NCI-H1694 treated with DMSO at 0.1 percent for 48 hours (cell line): ENCODE measurements around the gene ACBD4.

ENCODE experiments used
- DNase-seq: peaks from one replicate; lab custom pipeline; 2025; lab: John Stamatoyannopoulos, UW

Gene ACBD4

GRCh38 chr17:45155483-45155882 lies 20.0 kb downstream of the ACBD4 start:
- no peak for DNase-seq

- DNase-seq = no peak
Measured at GRCh38 chr17:45156242-45156641, 20.8 kb downstream of the ACBD4 start.

- DNase-seq = no peak
Measured at GRCh38 chr17:45160447-45161287, 25.2 kb downstream of the ACBD4 start.

DNA sequence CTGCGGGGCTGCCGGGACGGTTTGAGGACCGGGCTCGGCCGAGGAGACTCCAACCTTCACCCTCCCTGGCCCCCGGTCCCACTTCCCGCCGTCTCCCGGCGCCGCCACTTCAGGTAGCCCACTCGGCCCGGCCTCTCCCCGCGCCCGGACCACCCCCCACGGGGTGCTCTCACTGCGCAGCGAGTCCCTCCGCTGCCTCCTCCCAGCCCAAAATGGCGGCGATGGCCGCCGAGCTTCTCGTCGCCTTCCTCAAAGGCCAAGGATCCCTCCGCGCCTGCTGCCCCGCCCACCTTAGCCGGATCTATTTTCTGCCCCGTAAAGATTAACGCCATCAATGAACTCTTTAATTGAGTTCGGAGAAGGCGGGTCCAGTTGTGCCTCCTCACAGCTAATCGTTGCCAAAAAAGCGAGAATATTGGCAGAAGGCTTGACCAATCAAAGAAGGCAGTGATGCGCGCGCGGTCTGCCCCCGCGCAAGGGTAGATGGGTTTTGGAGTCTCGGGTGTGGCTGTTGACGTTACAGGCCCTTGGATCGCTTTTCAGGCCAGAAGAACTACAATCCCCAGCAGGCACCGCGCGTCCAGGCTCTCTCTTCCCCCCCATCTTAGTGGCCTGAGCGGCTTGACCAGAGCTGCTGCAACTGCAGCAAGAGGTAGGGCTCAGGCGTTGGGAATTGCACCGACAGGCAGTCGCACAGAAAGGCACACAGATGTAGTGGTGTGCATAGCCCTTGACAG lies 26.0 kb downstream of the ACBD4 start, which contains the start of gene HEXIM2:
Gene HEXIM2 (plus strand): TSS at position 588 of the 737 bp plus-strand sequence. CDS start 919 bp downstream, outside the sequence.
- peak; percentile 99 for DNase-seq

GRCh38 chr17:45162025-45162687 lies 26.7 kb downstream of the ACBD4 start:
- DNase-seq = no peak

- DNase-seq = no peak
Measured at GRCh38 chr17:45164734-45165269, 29.3 kb downstream of the ACBD4 start.

GRCh38 chr17:45168991-45169752 lies 33.7 kb downstream of the ACBD4 start:
- no peak for DNase-seq

DNA sequence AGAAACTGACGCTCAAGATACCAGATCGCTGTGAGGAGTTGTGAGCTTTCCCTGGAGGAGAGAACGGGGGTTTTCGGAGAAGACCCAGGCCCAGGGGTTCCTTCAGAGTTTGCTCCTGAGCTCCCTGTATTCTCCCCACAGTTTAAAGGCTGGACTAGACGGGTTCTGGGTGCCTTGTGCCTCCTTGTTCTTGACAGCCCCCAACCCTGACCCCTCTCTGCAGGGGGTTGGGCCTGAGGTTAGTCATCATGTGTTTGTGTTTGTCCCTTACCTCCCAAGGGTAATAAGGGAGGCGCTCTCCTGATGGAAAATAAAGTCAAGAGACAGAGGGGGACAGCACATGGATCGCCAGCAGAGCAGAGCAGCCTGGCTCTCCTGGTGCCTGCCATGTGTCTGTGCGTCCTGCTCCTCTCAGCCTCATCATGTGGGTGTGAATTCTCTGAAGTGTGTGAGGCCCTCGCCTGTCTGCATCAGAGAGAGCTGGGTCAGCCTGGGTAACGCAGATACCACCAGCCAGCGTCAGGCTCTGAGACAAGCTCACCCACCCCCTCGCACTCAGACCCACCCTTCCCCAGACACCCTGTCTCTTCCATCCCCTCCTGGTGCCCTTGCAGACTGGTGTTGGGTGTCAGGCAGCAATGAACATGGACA lies 34.9 kb downstream of the ACBD4 start:
- DNase-seq = no peak

DNA sequence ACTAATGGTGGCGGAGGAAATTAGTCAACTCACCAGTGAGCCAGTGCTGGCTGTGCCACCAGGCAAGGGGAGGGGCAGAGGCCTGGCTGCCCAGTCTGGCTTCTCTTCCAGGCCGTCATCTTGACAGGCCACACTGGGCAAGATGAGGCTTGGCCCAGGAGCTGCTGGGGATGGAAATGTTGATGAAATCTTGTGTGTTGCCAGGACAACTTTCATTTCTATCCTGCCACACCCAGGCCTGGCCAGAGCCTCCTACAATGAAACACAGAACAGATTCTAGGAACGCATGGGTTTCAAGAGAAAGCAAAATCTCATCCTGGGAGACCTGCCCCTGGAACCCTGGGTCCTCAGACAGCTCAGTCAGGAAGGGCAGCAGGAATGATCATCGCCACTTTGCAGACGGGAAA lies 35.4 kb downstream of the ACBD4 start:
- no peak for DNase-seq

GRCh38 chr17:45171338-45172231 lies 36.1 kb downstream of the ACBD4 start:
- no peak for DNase-seq

- DNase-seq = no peak
Measured at GRCh38 chr17:45172232-45172540, 36.7 kb downstream of the ACBD4 start.

DNA sequence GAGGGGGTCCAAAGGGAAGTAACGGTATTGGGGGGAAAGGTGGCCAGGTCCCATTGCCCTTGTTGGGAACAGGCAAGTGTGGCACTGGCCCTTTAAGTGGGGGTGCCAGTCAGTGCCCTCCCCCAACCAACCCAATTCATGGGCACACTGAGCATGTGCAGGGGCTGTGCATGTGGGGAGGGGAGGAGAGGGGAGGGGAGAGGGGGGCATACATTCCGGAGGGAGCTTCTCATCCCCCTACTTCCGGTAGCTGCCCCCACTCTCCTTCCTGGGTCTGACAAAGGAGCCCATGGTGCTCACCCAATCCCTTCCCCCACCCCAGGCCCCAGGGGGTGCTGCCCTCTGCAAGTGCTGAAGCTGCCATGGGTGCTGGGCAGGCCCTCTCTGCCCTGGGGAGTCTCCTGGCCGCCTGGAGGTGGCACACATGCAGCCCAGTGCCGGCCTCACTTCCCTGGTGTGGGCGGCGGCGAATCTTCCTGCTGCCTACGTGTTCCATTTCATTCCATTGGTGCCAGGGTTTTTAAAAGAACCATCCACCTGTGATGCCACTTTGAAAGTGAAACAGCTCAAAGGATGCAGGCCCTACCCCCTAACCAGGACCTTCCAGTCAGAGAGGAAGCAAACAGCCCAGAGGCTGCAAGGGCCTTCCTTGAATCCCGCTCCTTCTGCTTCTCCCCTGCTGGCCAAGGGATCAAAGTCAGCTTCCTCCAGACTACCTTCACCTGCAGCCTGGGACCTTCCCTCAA lies 37.2 kb downstream of the ACBD4 start:
- DNase-seq = no peak

DNA sequence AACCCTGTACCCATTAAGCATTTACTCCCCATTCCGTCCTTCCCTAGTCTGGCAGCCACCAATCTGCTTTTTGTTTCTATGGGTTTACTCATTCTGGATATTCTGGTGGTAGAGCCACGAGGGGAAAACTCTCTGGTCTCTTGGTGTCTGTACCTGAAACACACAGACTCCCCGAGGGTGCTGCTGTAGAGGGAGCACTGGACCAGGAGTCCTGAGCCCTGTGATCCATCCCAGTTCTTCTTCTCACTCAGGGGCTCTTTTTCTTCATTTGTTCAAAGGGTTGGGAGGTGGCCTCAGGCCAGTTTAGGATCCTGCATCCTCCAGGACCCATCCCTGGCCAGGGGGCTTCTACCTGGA lies 40.2 kb downstream of the ACBD4 start:
- no peak for DNase-seq

- DNase-seq = no peak
Measured at GRCh38 chr17:45177563-45177962, 42.1 kb downstream of the ACBD4 start.

GRCh38 chr17:45184144-45184543 lies 48.7 kb downstream of the ACBD4 start:
- no peak for DNase-seq

GRCh38 chr17:45186801-45187354 lies 51.4 kb downstream of the ACBD4 start:
- no peak for DNase-seq

- no peak for DNase-seq
Measured at GRCh38 chr17:45189009-45189408, 53.5 kb downstream of the ACBD4 start.

DNA sequence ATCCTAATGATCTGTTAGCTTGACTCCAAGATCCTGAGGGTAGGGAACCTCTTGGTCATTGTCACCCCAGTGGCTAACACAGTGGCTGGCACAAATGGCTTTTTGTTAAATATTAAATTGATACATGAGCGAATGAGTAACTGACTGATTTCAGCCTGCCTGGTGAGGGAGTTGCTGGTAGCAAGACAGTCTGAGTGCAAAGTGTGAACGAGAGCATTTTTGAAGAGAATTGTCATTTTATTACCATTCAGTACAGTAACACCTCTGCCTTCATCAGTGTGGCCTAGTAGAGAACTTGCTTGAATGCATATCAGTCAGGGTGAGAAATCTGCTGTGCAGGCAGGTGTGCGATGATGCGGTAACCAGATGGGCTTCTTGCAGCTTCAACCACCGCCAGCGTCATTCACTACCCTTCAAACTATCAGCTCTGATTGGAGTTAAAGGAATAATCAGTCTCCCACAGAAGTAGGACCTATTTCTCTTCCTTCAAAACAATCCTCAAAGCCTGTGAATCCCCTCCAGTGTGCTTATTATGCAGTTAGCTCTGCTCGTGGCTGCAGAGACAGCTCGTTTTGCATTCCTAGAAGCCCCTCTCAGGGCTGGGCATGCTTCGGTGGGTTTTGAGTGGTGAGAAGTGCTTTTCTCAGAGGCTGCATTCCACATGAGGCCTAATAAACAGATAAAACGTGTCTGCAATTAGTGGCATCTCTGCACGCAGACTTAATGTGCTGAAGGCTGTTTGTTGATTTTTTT lies 55.2 kb downstream of the ACBD4 start:
- peak; percentile 8 for DNase-seq
